ENCODE data around the gene CAV2. TPM values are rescaled to one million over a fixed set of nuclear protein-coding genes. Genes with fewer than 3 reads are reported as not detected.

The CAV2 gene
- total and polyA plus RNA-seq, 9 of the 15 experiments (the other 6 are each of a cell fraction or from before 2014, with no cell fraction given) = 16.1 to 137 (median 38.3) TPM

DNA sequence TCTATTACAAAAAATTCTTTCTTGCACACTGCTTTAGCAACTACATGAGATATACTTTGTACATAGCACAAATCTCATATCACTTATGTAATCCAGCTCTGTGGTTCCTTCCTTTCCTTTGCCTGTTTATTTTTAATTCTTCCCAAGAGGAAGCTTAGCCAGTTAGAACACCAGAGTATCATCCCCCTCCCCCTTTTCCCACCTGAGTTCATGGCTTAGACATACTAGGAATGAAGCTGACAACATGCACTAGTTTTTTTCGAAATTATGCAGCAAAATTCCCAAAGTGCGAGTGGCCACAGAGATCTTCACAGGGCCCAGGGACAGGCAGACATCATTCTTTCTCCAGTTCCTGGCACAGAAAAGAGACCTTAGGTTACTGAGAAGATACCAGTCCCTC is 43.1 kb downstream of the CAV2 start (continued):
- TF ChIP-seq, protein P1, sequence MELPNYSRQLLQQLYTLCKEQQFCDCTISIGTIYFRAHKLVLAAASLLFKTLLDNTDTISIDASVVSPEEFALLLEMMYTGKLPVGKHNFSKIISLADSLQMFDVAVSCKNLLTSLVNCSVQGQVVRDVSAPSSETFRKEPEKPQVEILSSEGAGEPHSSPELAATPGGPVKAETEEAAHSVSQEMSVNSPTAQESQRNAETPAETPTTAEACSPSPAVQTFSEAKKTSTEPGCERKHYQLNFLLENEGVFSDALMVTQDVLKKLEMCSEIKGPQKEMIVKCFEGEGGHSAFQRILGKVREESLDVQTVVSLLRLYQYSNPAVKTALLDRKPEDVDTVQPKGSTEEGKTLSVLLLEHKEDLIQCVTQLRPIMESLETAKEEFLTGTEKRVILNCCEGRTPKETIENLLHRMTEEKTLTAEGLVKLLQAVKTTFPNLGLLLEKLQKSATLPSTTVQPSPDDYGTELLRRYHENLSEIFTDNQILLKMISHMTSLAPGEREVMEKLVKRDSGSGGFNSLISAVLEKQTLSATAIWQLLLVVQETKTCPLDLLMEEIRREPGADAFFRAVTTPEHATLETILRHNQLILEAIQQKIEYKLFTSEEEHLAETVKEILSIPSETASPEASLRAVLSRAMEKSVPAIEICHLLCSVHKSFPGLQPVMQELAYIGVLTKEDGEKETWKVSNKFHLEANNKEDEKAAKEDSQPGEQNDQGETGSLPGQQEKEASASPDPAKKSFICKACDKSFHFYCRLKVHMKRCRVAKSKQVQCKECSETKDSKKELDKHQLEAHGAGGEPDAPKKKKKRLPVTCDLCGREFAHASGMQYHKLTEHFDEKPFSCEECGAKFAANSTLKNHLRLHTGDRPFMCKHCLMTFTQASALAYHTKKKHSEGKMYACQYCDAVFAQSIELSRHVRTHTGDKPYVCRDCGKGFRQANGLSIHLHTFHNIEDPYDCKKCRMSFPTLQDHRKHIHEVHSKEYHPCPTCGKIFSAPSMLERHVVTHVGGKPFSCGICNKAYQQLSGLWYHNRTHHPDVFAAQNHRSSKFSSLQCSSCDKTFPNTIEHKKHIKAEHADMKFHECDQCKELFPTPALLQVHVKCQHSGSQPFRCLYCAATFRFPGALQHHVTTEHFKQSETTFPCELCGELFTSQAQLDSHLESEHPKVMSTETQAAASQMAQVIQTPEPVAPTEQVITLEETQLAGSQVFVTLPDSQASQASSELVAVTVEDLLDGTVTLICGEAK (IDR thresholded peaks at IDR 0.05) = no peak
- TF ChIP-seq, protein P1 (CRISPR knock-in tag; IDR thresholded peaks at IDR 0.05) = no peak
- no peak for TF ChIP-seq HCFC1 (IDR thresholded peaks at IDR 0.05; ENCODE audit: low read depth, low read length)

All from K562 (cell line).